Right lobe of liver (tissue), 4 donors: ENCODE data around the gene RNF152.

Source experiments
- CTCF ChIP-seq, 4 donors: fragments of 200-600 bp in 3 of 4; fragments of 450-650 bp in 1 of 4; IDR thresholded peaks; one replicate each; pipeline versions ENCODE4 v1.5.1 to v1.8.0; 2016 to 2022; ENCODE audit warnings: antibody characterized with exemption in 4 of 4, mild to moderate bottlenecking in 2 of 4
- POLR2A ChIP-seq: fragments of 450-650 bp; IDR thresholded peaks from one replicate; pipeline ENCODE4 v1.6.1; 2017; ENCODE audit warnings: antibody characterized with exemption, mild to moderate bottlenecking
- donor health status: DM: no; HTN: no; CAD: no.
- donor health status: DM: no; HTN: no; CAD: no.
- donor health status: DM: no; HTN: yes; CAD: no.

- no peak for TF ChIP-seq CTCF (IDR thresholded peaks at IDR 0.05)
- TF ChIP-seq POLR2A = no peak
These were observed 3.3 kb upstream of the RNF152 start for GRCh38 chr18:61896118-61896517.
